Uterus (tissue), 4 donors: ENCODE data around the gene SIX4. TPM values are rescaled to one million over a fixed set of nuclear protein-coding genes. Genes with fewer than 3 reads are reported as not detected.

Experiments used
- DNase-seq, 2 donors: peaks; one replicate each; pipeline ENCODE4 v3.0.0-alpha.2; 2019 to 2020
- H3K27ac ChIP-seq, 2 donors: fragments of 200-600 bp; sonication (generic); 1 replicate in 1 of 2; 2 replicates in 1 of 2; pipeline ENCODE4 v1.5.1; 2016 to 2018
- H3K27me3 ChIP-seq, 2 donors: fragments of 200-600 bp; sonication (generic); one replicate each; pipeline ENCODE4 v1.5.1; 2018 to 2019; ENCODE audit warnings: control low read depth in 1 of 2
- H3K36me3 ChIP-seq, 2 donors: fragments of 200-600 bp; sonication (generic); one replicate each; pipeline ENCODE4 v1.5.1; 2019; ENCODE audit warnings: control low read depth in 1 of 2
- H3K4me1 ChIP-seq, 2 donors: fragments of 200-600 bp; sonication (generic); one replicate each; pipeline ENCODE4 v1.5.1; 2018 to 2019; ENCODE audit warnings: control low read depth in 1 of 2
- H3K4me3 ChIP-seq, 2 donors: fragments of 200-600 bp; sonication (generic); 1 replicate in 1 of 2; 2 replicates in 1 of 2; pipeline ENCODE4 v1.5.1; 2018 to 2019; ENCODE audit warnings: mild to moderate bottlenecking in 1 of 2
- H3K9me3 ChIP-seq, 2 donors: fragments of 200-600 bp; sonication (generic); one replicate each; pipeline ENCODE4 v1.5.1; 2019; ENCODE audit warnings: control low read depth in 1 of 2
- POLR2A ChIP-seq, 2 donors: fragments of 450-650 bp; IDR thresholded peaks; one replicate each; pipeline ENCODE4 v1.6.1; 2016; ENCODE audit warnings: antibody characterized with exemption in 2 of 2, mild to moderate bottlenecking in 1 of 2, moderate library complexity in 1 of 2
- intact Hi-C: fragments of 100-400 bp; cut with DNase I; formaldehyde crosslinking; loops from one replicate; pipeline ENCODE4 v1.15.1; 2023; ENCODE audit warnings: low total_unique reads
- total RNA-seq, 4 donors: library from RNA; depleted of rRNA in 3 of 4; stranded (reverse); fragments of >200 nt in 3 of 4; gene quantifications; one replicate each; pipeline versions ENCODE4 v1.1.0 to v1.2.4, GENCODE V29; 2014 to 2023
- TF ChIP-seq, protein P1 (sequence below), 4 experiments: fragments of 200-600 bp in 2 of 4; fragments of 450-650 bp in 2 of 4; sonication (generic) in 2 of 4; IDR thresholded peaks; one replicate each; pipeline ENCODE4 v1.5.1; 2016 to 2019; ENCODE audit warnings: antibody characterized with exemption in 4 of 4, mild to moderate bottlenecking in 2 of 4, moderate library complexity in 1 of 4
- donor health status: DM: yes; HTN: yes; CAD: no.

Gene SIX4
- total RNA-seq, 4 donors from 2014 or later = 0.26 to 9.7 (median 3.5) TPM

DNA sequence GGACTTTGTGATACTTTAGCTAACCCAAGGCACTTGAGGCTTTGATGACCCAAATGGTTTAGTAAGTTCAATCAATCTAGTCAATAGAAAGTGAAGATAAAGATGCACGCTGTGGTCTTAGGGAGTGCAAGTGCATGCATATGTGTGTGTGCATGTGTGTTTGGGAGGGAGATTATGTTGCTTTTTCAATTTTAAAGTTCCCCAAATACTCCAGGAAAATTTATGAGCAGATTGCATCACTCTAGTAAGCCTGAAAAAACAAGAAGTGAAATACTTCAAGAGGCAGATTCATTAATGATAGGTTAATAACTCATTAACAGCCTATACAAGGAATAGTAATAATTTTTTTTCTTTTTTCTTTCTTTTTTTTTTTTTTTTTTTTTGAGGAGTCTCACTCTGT is 62.4 kb downstream of the SIX4 start:
- H3K9me3 ChIP-seq = no peaks in the 10 kb centered on the region

More for the DNA sequence above, 62.4 kb downstream of the SIX4 start:
- no peaks in the 10 kb centered on the region for H3K36me3 ChIP-seq
- H3K27ac ChIP-seq = no peak overlapping the region
- no peaks in the 10 kb centered on the region for H3K4me1 ChIP-seq
- no peak overlapping the region for H3K4me3 ChIP-seq
- TF ChIP-seq, protein P1, sequence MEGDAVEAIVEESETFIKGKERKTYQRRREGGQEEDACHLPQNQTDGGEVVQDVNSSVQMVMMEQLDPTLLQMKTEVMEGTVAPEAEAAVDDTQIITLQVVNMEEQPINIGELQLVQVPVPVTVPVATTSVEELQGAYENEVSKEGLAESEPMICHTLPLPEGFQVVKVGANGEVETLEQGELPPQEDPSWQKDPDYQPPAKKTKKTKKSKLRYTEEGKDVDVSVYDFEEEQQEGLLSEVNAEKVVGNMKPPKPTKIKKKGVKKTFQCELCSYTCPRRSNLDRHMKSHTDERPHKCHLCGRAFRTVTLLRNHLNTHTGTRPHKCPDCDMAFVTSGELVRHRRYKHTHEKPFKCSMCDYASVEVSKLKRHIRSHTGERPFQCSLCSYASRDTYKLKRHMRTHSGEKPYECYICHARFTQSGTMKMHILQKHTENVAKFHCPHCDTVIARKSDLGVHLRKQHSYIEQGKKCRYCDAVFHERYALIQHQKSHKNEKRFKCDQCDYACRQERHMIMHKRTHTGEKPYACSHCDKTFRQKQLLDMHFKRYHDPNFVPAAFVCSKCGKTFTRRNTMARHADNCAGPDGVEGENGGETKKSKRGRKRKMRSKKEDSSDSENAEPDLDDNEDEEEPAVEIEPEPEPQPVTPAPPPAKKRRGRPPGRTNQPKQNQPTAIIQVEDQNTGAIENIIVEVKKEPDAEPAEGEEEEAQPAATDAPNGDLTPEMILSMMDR (IDR thresholded peaks at IDR 0.05) = no peak
- TF ChIP-seq POLR2A (IDR thresholded peaks at IDR 0.05) = no peak
- intact Hi-C loops = no loop called here
- DNase-seq = no peak
- H3K27me3 ChIP-seq = peaks cover 8 to 48% of the 10 kb centered on the region in 2 donors

Other genes with a start within 250 kb of the SIX4 start
- gene C14orf39, start 238.3 kb downstream of the SIX4 start, total RNA-seq = under 1 TPM in 2 of 4 donors, not detected in 2; 0.40 to 0.69 TPM
- not detected for gene SIX6, start 215.2 kb downstream of the SIX4 start, total RNA-seq
- 1 to 10 TPM in 1 of 4 donors, not detected in 3; 7.1 TPM for gene SIX1, start 74.9 kb downstream of the SIX4 start, total RNA-seq
- gene MNAT1, start 10.4 kb upstream of the SIX4 start, total RNA-seq = 10 to 100 TPM in 3 of 4 donors, 1 to 10 TPM in 1; 4.4 to 69.7 (median 46.9) TPM